MG63 (cell line): ENCODE measurements around the gene MARVELD1. TPM values are rescaled to one million over a fixed set of nuclear protein-coding genes. Genes with fewer than 3 reads are reported as not detected.

Experiments
- DNase-seq: peaks from one replicate; pipeline ENCODE4 v3.0.0-alpha.2; 2020
- H3K27me3 ChIP-seq: fragments of 250-450 bp; sonication (Bioruptor Pico); 2 replicates; pipeline ENCODE4 v1.5.1; 2020; ENCODE audit warnings: mild to moderate bottlenecking, moderate library complexity
- H3K36me3 ChIP-seq: fragments of 250-450 bp; sonication (Bioruptor Pico); 2 replicates; pipeline ENCODE4 v1.5.1; 2020; ENCODE audit warnings: mild to moderate bottlenecking, moderate library complexity
- H3K4me3 ChIP-seq: fragments of 250-450 bp; sonication (Bioruptor Pico); 2 replicates; pipeline ENCODE4 v1.5.1; 2020; ENCODE audit warnings: mild to moderate bottlenecking, moderate library complexity
- H3K9me3 ChIP-seq: fragments of 250-450 bp; sonication (Bioruptor Pico); 2 replicates; pipeline ENCODE4 v1.5.1; 2020; ENCODE audit warnings: mild to moderate bottlenecking, moderate library complexity
- total RNA-seq: library from RNA; depleted of rRNA; stranded (reverse); fragments of >200 nt; shearing (Covaris generic); gene quantifications from 2 replicates; pipeline ENCODE4 v1.2.3, GENCODE V29; 2014; ENCODE audit warnings: low replicate concordance

MARVELD1 gene
- total RNA-seq, 1 experiment from 2014 or later: 63.5 TPM

DNA sequence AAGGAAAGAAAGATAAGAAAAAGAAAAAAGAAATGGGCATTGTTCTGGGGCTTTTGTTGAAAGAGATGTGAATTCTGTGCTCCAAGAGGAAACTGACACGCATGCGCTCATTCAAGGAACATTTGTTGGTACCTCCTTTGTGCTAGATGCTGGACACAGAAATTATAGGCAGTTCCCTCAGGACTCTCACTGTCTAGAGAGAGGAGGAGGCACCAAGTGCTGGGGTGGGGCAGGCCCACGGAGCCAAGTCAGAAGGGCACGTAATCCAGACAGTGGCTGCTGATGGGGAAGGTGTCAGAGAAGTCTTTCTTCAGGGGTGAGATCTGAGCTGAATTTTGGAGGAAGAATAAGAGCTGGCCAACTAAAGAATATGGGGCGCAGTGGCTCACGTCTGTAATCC lies 20.5 kb downstream of the MARVELD1 start:
- no peak overlapping the region for H3K4me3 ChIP-seq

DNA sequence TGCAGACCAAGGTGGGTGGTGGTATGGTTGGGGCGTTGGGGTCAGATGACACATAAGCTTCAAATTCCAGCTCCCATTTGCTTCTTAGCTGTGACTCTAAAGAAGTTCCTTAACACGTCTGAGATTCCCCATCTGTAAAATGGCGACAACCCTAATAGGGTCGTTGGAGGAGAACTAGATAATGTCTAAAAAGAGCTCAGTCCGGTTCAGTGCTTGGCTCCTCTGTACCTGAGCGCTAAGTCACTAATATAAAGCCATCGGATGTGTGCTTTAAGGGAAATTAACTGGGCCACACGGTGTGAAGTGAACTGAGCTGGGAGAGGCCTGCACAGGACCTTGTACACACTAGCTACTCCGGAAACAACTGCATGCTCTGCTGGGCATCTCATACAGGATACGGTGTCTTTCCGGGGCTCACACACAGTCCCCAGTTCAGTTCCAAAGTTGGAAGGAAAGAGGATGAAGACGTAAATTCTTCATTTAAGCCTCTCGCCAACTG lies 22.9 kb downstream of the MARVELD1 start:
- Histone ChIP-seq H3K9me3 (no peaks in the 10 kb centered on the region), H3K4me3 (peak overlapping the region; percentile 95), H3K27me3 (no peaks in the 10 kb centered on the region), H3K36me3 (peaks cover 26% of the 10 kb centered on the region)
- DNase-seq: no peak

More for the DNA sequence above, 20.5 kb downstream of the MARVELD1 start:
- no peak for DNase-seq
- Histone ChIP-seq H3K9me3 (no peaks in the 10 kb centered on the region), H3K27me3 (no peaks in the 10 kb centered on the region), H3K36me3 (peaks cover 5% of the 10 kb centered on the region; the same call in 1 of the 2 replicates)

DNA sequence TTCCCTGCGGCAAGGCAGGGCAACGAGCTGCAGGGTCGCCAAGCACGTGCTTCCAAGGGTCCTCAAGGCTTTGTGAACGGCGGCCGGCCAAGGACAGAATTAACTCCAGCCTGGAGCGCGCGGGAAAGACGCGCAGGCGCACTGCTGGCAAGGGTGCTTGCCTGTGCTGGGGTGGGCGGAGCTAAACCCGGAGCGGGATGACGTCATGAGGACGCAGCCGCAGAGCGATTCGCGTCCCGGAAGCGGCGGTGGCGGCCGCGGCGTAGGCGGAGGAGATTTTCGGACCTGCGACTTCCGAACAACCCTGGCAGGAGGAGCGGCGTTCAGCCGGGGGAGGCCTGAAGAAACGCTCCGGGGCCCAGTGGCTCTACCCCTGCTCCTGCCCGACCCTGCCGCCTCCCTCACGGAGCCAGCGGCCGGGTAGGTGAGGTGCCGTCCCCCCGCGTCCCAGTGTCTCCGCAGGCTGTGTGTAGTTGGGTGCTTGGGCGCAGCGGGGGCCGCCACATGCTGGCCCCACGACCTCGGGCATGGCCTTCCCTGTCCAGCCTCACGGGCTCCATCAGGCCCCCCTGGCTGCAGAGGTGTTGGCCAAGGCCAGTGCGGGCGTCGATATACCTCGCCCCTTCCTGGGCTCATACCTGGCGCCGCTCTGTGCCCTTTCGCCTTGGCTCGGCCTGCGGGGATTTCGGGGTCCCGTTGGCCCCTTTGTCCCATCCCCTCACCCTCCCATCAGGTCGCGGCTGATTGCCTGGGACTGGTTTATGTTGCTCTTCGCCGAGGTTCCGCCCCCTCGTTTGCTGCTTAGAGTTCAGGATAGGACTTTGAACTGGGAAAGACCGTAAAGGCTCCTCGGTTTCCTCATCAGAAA lies 23.6 kb downstream of the MARVELD1 start, which contains the start of gene ZFYVE27:
TSS of gene ZFYVE27 (plus strand) at position 227 of the 868 bp plus-strand sequence. CDS start 1,350 bp downstream, outside the sequence.
- no peaks in the 10 kb centered on the region for H3K27me3 ChIP-seq
- H3K36me3 ChIP-seq: peaks cover 29% of the 10 kb centered on the region
- H3K9me3 ChIP-seq: no peaks in the 10 kb centered on the region
- H3K4me3 ChIP-seq: peak within 1 kb of the TSS; percentile 95
- peak; percentile 95 for DNase-seq

DNA sequence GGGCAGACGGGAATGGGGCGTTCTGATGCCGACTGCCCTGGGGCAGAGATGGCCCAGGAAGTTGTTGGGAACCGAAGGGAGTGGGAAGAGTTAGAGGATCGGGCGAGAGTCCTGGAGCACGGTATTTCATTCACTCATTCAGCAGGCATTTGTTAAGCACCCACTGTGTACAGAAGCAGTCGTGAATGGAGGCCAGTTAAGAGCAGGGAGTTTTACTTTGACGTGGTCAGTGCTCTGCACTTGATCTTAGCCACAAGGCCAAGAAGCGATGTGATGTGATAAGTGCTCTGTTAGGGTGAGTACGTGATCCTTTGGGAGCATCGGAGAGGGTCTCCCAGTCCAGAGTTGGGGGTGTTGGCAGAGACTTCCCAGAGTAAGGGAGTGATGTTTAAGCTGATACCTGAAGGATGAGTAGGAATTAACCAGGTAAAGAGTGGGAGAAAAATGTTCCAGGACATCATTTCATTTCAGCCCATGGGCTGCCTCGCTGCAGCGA lies 24.3 kb downstream of the MARVELD1 start:
- peaks cover 32% of the 10 kb centered on the region for H3K36me3 ChIP-seq
- H3K27me3 ChIP-seq: no peaks in the 10 kb centered on the region
- no peaks in the 10 kb centered on the region for H3K9me3 ChIP-seq
- DNase-seq: no peak
- H3K4me3 ChIP-seq: peak overlapping the region; percentile 95

DNA sequence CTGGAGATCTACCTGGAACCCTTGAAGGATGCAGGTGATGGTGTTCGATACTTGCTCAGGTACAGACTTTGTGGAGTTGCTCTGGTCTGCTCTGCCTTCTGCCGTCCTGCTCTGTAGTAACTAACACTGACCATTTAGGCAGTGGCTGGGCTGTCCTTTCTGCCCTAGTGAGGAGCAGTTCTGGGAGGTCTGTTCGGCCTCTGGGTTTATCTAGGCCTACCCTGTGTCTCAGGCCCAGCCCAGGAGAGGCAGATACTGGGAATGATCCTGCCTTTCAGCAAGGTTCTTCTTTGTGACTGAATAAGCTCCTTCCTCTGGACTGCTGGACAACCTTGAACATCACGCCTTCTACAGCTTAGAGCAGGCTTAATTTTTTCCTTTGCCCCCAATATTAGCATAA lies 25.1 kb downstream of the MARVELD1 start:
- DNase-seq: no peak
- no peak overlapping the region for H3K4me3 ChIP-seq

DNA sequence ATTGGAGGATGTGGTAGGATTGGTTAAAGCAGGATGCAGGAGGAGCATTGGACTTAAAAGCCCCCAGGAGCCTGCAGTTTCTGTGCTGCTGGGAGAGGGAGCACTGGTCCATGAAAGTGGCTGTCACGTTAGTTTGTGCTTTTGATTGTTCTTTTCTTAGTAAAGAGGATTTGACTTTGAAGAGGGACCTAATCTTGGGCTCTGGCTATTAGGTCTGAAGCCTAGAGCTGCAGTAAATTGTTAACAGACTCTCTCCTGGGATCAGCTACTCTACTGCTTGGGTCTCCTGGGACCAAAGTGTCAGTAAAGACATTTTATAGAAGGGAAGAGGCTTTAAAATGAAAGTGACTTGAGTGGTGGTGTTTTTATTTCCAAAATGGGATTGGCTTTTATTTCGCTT lies 27.1 kb downstream of the MARVELD1 start:
- Histone ChIP-seq H3K27me3 (no peaks in the 10 kb centered on the region), H3K36me3 (peaks cover 50% of the 10 kb centered on the region), H3K9me3 (no peaks in the 10 kb centered on the region), H3K4me3 (no peak overlapping the region)
- no peak for DNase-seq

More for the DNA sequence above, 25.1 kb downstream of the MARVELD1 start:
- Histone ChIP-seq H3K9me3 (no peaks in the 10 kb centered on the region), H3K27me3 (no peaks in the 10 kb centered on the region), H3K36me3 (peaks cover 38% of the 10 kb centered on the region)

DNA sequence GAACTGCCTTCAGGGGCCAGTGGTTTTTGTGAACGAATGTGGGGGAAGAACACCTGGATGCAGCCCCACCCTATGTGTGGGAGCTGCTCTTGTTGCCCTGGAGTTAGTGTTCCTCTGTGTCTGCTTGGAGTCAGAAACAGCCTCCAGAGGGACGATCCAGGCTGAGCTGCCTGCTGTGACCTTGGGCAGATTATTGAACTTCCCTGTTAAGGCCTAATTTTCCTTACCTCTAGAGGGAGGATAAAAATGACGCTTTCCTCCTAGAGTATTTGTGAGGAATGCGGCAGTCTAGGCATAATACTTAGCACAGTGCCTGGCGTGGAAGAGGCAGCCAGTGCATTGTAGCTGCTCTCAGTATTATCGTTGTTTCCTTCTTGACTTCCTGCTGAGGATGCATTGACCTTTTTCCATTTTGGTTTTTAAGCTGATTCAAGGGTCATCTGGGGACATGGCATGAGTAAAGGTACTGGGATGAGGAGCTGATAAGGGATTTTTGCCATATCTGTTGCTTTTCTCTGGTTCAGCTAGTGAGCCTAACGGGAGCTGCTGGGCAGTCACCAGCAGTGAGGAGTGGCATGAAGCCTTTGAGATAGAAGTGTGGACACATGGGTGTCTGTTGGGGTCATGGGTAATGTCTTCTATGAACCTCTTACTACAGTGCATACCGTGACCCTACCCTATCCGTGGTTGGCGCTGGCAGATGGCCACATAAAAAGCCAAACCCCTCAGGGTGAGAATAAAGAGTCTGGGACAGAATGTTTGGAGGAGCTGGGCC lies 29.8 kb downstream of the MARVELD1 start:
- H3K36me3 ChIP-seq: peaks cover 71% of the 10 kb centered on the region
- DNase-seq: no peak
- H3K9me3 ChIP-seq: no peaks in the 10 kb centered on the region
- no peak overlapping the region for H3K4me3 ChIP-seq
- H3K27me3 ChIP-seq: no peaks in the 10 kb centered on the region

DNA sequence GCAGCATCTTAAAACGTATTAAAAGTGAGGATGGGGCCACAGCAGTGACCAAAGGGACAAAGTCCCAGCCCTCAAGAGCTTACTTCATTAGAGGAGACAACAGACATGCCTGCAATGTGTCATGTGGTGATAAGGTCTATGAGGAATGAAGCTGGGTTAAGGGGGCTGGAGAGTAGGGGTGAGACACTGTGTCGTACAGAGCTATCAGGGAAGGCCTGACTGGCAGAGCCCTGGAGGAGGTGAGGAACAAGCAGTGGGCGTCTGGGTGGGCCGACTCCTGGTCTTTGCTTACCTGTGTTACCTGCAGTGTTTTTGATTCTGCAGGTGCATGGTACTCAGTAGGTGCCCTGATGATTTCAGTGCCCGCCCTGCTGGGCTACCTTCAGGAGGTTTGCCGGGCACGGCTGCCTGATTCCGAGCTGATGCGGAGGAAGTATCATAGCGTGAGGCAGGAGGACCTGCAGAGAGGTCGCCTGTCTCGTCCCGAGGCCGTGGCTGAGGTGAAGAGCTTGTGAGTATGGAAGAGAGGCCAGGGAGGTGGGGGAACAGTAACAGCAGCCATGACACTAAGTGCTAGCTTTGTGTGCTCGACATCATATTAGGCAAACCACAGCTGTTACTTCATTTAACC lies 31.0 kb downstream of the MARVELD1 start:
- H3K36me3 ChIP-seq: peaks cover 64% of the 10 kb centered on the region
- no peaks in the 10 kb centered on the region for H3K27me3 ChIP-seq
- H3K4me3 ChIP-seq: no peak overlapping the region
- H3K9me3 ChIP-seq: no peaks in the 10 kb centered on the region
- no peak for DNase-seq

DNA sequence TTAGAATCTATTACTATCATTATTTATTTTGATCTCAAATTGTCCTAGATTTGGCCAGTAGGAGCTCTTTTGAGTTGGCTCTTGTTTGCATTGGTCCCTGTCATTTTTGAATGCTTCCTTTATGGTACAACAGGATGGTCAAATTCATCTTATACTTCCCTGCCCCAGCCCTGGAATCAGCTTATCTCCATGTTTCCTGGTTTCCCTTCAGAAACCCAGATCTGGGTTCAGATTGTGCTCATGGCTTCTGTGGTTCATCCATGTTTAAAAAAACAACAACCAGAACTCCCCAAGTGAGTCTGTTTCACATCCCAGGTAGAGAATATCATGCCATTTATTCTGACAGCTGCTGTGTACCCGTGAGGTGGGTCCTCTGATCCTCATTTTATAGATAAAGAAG lies 34.0 kb downstream of the MARVELD1 start:
- Histone ChIP-seq H3K4me3 (no peak overlapping the region), H3K9me3 (no peaks in the 10 kb centered on the region), H3K27me3 (no peaks in the 10 kb centered on the region), H3K36me3 (peaks cover 64% of the 10 kb centered on the region)
- no peak for DNase-seq

DNA sequence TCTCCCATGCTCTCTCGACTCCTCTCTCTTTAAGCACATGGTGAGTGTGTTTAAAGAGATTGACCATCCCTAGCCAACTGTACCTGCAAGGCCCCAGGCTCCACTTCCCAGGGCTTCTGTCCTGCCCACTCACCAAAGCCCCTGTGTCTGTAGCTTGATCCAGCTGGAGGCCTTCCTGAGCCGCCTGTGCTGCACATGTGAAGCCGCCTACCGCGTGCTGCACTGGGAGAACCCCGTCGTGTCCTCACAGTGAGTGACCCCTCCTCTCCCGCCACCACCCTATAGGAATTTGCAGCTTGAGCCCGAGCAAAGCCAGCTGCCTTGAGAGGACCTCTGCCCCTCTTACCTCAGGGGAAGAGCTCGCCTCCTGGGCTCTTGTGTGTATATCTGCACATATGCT lies 34.6 kb downstream of the MARVELD1 start:
- no peak overlapping the region for H3K4me3 ChIP-seq
- no peaks in the 10 kb centered on the region for H3K9me3 ChIP-seq
- H3K36me3 ChIP-seq: peaks cover 59% of the 10 kb centered on the region
- no peak for DNase-seq
- H3K27me3 ChIP-seq: no peaks in the 10 kb centered on the region

DNA sequence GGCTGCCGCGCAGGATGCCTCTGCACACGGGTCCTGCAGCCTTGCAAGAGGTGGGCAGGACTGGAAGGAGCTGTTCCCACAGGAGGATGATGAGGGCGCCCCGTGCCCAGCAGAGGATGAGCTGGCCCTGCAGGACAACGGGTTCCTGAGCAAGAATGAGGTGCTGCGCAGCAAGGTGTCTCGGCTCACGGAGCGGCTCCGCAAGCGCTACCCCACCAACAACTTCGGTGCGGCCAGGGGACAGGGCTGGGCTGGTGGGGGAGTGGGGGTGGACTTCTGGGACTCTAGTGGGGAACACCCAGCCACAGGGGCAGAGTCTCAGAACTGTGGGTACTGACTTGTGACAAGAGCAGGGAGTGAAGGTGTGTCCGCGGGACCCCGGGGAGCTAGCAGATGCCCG lies 39.4 kb downstream of the MARVELD1 start:
- H3K27me3 ChIP-seq: no peaks in the 10 kb centered on the region
- no peak overlapping the region for H3K4me3 ChIP-seq
- DNase-seq: no peak
- peaks cover 53% of the 10 kb centered on the region for H3K36me3 ChIP-seq
- H3K9me3 ChIP-seq: no peaks in the 10 kb centered on the region

DNA sequence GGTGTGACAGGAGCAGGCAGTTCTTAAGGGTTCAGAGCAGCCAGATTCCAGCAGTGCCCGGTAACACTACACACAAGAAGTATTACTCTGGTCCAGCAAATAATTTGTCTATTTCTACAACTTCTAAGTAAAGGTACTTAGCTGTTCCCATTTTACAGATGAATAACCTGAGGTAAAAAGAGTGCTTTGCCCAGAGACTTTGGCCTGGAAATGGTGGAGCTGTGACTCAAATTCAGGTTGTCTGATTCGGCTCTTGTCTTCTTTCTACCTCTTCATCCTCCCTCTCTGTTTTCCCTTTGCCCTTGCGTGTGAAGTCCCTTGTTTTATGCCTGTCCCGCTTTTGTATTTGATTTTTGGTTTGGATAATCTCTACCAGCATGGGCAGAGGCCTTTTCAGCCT lies 41.2 kb downstream of the MARVELD1 start:
- H3K4me3 ChIP-seq: no peak overlapping the region
- no peaks in the 10 kb centered on the region for H3K9me3 ChIP-seq
- H3K36me3 ChIP-seq: peaks cover 54% of the 10 kb centered on the region
- no peak for DNase-seq
- no peaks in the 10 kb centered on the region for H3K27me3 ChIP-seq

DNA sequence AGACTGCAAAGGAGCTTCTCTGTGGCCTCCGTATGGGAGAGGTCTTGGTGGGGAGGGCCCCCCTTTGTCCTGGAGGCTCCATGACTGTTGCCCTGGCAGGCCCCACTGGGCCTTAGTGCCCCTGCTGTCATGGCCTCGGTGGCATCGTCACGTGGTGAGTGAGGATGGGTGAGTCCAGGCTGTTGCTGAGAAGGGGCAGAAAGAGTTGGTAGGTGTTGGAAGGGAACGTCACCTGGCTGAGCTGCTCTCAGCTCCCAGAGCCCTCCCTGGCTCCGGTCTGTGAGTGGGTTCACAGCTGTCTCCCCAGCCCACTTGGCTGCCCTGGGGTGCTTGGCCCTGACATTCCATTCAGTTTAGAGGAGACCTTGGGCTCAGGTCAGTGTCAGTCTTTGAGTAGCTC lies 42.2 kb downstream of the MARVELD1 start:
- Histone ChIP-seq H3K4me3 (no peak overlapping the region), H3K9me3 (no peaks in the 10 kb centered on the region), H3K27me3 (no peaks in the 10 kb centered on the region), H3K36me3 (peaks cover 53% of the 10 kb centered on the region)
- no peak for DNase-seq

DNA sequence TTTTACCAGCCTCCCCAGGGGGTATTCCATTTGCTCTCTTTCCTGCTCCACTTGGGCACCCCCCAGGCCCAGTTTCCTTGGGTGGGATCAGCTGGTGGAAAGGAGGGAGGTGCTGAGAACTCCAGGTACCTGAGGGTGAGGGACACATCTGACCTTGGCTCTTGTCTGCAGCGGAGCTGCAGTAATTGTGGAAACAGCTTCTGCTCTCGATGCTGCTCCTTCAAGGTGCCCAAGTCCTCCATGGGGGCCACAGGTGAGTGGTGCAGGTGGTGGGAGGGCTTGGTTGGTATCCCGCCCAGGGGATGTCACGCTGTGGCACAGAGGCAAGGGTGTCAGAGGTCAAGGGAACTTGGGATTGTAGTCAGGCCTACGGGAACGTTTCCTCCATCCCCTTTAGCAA lies 43.9 kb downstream of the MARVELD1 start:
- H3K36me3 ChIP-seq: peaks cover 42% of the 10 kb centered on the region

DNA sequence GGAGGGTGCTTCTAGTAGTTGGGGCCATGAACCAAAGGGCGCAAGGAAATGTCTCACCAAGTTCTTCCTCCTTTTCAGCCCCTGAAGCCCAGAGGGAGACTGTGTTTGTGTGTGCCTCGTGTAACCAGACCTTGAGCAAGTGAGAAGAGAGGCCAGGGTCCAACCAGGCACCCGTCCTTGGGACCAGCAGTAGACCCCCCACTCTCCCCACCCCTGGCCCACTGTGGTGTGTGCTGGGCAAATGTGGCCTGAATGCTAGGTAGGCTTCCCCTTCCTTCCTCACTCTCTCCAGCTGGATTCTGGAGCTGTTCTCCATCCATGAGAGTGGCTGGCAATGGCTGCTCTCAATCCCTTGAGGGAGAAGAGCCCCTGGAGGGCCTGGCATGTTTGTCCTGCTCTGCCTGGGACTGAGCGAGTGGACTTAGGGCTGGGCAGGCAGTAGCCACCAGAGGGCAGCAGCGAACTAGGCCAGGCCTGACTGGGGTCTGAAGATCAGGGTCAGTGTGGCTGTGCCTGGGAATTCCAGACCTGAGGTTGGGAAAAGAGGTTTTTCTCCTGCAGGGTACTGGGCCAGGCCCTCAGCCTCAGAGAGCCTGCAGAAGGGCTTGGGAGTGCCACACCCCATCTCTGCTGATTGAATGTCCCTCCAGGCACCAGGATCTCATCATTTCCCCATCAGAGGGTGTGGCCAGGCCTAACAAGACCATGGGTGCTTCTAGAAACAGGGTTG lies 45.8 kb downstream of the MARVELD1 start:
- H3K27me3 ChIP-seq: no peaks in the 10 kb centered on the region
- no peak overlapping the region for H3K4me3 ChIP-seq
- no peaks in the 10 kb centered on the region for H3K9me3 ChIP-seq
- H3K36me3 ChIP-seq: peaks cover 35% of the 10 kb centered on the region
- DNase-seq: peak; percentile 47

More for the DNA sequence above, 43.9 kb downstream of the MARVELD1 start:
- H3K4me3 ChIP-seq: no peak overlapping the region
- no peaks in the 10 kb centered on the region for H3K27me3 ChIP-seq
- no peaks in the 10 kb centered on the region for H3K9me3 ChIP-seq
- no peak for DNase-seq

DNA sequence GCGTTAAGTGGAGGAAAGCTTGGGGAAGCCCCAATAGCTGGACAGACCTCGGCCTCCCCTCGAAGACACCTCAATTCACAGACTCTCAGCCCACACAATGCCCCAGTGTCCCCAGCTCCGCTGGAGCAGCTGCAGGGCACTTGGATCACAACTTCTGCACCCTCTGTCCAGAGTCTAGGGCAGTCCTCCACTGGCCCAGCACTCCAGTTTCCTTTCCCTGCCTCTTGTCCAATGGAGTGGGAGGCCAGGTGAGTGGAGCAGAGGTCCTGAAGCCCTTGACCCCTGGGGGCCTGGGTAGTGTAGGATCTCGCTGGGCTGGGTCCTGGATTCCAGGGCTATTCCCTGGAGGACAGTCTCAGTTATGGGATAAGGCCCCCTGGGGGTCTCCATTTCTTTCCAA lies 46.4 kb downstream of the MARVELD1 start:
- no peaks in the 10 kb centered on the region for H3K27me3 ChIP-seq
- H3K36me3 ChIP-seq: peaks cover 30% of the 10 kb centered on the region
- DNase-seq: no peak
- H3K9me3 ChIP-seq: no peaks in the 10 kb centered on the region
- no peak overlapping the region for H3K4me3 ChIP-seq
